ENCODE data around the gene GPR31.

GRCh38 chr6:167116838-167117228 is 40.9 kb downstream of the GPR31 start:
- TF ChIP-seq FOXM1 (IDR thresholded peaks at IDR 0.05; ENCODE audit: borderline replicate concordance) = no peak
- no peak for TF ChIP-seq BHLHE40 (IDR thresholded peaks at IDR 0.05; ENCODE audit: borderline replicate concordance)
- no peak for TF ChIP-seq L3MBTL2 (conservative IDR thresholded peaks at IDR 0.05)
- TF ChIP-seq ARNT (IDR thresholded peaks at IDR 0.05) = no peak
- no peak for TF ChIP-seq SP1 (IDR thresholded peaks at IDR 0.05)
- TF ChIP-seq FOXA1 (IDR thresholded peaks at IDR 0.05) = no peak
- TF ChIP-seq FOXK2 (IDR thresholded peaks at IDR 0.05) = no peak
- no peak for TF ChIP-seq SUZ12 (IDR thresholded peaks at IDR 0.05)
- no peak for TF ChIP-seq LEF1 (IDR thresholded peaks at IDR 0.05; ENCODE audit: borderline replicate concordance)
- TF ChIP-seq ELF4 (IDR thresholded peaks at IDR 0.05) = no peak

Measured in HEK293T (cell line).